A549 (cell line): Measurements from ENCODE around the gene NPPA. TPM values are rescaled to one million over a fixed set of nuclear protein-coding genes. Genes with fewer than 3 reads are reported as not detected.

Experiments
- ATAC-seq, 2 experiments: fragments of 200-7000 bp in 1 of 2; fragments of >200 bp in 1 of 2; cut with Nextera tagmentation in 1 of 2; cut with Tn5 transposase in 1 of 2; 3 replicates each; pipeline versions ENCODE4 v1.8.0 to v1.9.1; 2018 to 2020; ENCODE audit warnings: mild to moderate bottlenecking in 1 of 2, moderate library complexity in 1 of 2
- CTCF ChIA-PET: fragments of 300-600 bp; sonication (Branson Sonifier 250); formaldehyde crosslinking; extraction: SDS; loops from one replicate; lab custom pipeline; 2021; ENCODE audit warnings: antibody characterized with exemption, inconsistent platforms; lab: Yijun Ruan, JAX
- POLR2A ChIA-PET: fragments of 350-600 bp; formaldehyde crosslinking; extraction: SDS; loops from one replicate; lab custom pipeline; 2021; ENCODE audit warnings: antibody characterized with exemption, inconsistent platforms; lab: Yijun Ruan, JAX
- DNase-seq, 2 experiments: peaks; one replicate each; pipeline versions ENCODE4 v3.0.0 to v3.0.0-alpha.2; 2011 to 2016; ENCODE audit warnings: low read depth in 1 of 2, low spot score in 1 of 2
- FAIRE-seq: peaks from 2 replicates; lab custom pipeline; 2011; peaks lifted over from hg19 to GRCh38; lab: Jason Lieb, UNC
- H3K27ac ChIP-seq, 2 experiments: fragments of >200 bp; sonication (Bioruptor Twin); formaldehyde crosslinking; 3 replicates each; pipeline ENCODE4 v1.5.1; 2016 to 2017
- H3K4me1 ChIP-seq: fragments of >200 bp; sonication (Bioruptor Twin); formaldehyde crosslinking; 3 replicates; pipeline ENCODE4 v1.6.1; 2016
- H3K4me2 ChIP-seq: fragments of >200 bp; sonication (Bioruptor Twin); formaldehyde crosslinking; 3 replicates; pipeline ENCODE4 v1.6.1; 2016
- H3K4me3 ChIP-seq: fragments of >200 bp; sonication (Bioruptor Twin); formaldehyde crosslinking; 3 replicates; pipeline ENCODE4 v1.5.1; 2016
- H3K9me3 ChIP-seq: fragments of >200 bp; sonication (Bioruptor Twin); formaldehyde crosslinking; 3 replicates; pipeline ENCODE4 v1.6.1; 2016
- ATOH8 ChIP-seq: fragments of 250-450 bp; sonication (Bioruptor Pico); IDR thresholded peaks from 2 replicates; pipeline ENCODE4 v1.5.0; 2020; ENCODE audit warnings: low read depth, mild to moderate bottlenecking, moderate library complexity
- BCL3 ChIP-seq: fragments of >200 bp; sonication (Bioruptor Twin); formaldehyde crosslinking; IDR thresholded peaks from 3 replicates; pipeline ENCODE4 v1.6.1; 2016
- CBX2 ChIP-seq: fragments of 200-600 bp; sonication (generic); IDR thresholded peaks from 2 replicates; pipeline ENCODE4 v1.6.1; 2016; ENCODE audit warnings: low read depth, mild to moderate bottlenecking, borderline replicate concordance
- CHD2 ChIP-seq: fragments of 150-350 bp; IDR thresholded peaks from 2 replicates; pipeline ENCODE4 v1.6.1; 2014; ENCODE audit warnings: low read length; ENCODE audit not compliant: partially characterized antibody
- CHD4 ChIP-seq: fragments of 200-600 bp; sonication (generic); IDR thresholded peaks from 2 replicates; pipeline ENCODE4 v1.6.1; 2016; ENCODE audit warnings: antibody characterized with exemption, mild to moderate bottlenecking, borderline replicate concordance
- EHF ChIP-seq: fragments of 250-450 bp; sonication (Bioruptor Pico); IDR thresholded peaks from 2 replicates; pipeline ENCODE4 v1.5.0; 2020; ENCODE audit warnings: mild to moderate bottlenecking
- EHMT2 ChIP-seq: fragments of 200-600 bp; sonication (generic); IDR thresholded peaks from 2 replicates; pipeline ENCODE4 v1.6.1; 2016; ENCODE audit warnings: antibody characterized with exemption, low read depth, mild to moderate bottlenecking, moderate library complexity
- EP300 ChIP-seq, 2 experiments: fragments of >200 bp; sonication (Bioruptor Twin); formaldehyde crosslinking; IDR thresholded peaks; 2 replicates in 1 of 2; 3 replicates in 1 of 2; pipeline ENCODE4 v1.6.1; 2016 to 2017
- ESRRA ChIP-seq: fragments of 150-350 bp; IDR thresholded peaks from 2 replicates; pipeline ENCODE4 v1.6.1; 2014; ENCODE audit warnings: mild to moderate bottlenecking, low read length, borderline replicate concordance
- GATA3 ChIP-seq: IDR thresholded peaks from 2 replicates; pipeline ENCODE4 v1.6.1; 2012; ENCODE audit warnings: borderline replicate concordance
- HEYL ChIP-seq: fragments of 250-450 bp; sonication (Bioruptor Pico); IDR thresholded peaks from 2 replicates; pipeline ENCODE4 v1.8.0; 2021; ENCODE audit warnings: mild to moderate bottlenecking, moderate library complexity
- HOXB13 ChIP-seq: fragments of 250-450 bp; sonication (Bioruptor Pico); IDR thresholded peaks from 2 replicates; pipeline ENCODE4 v1.5.0; 2020; ENCODE audit warnings: low read depth, mild to moderate bottlenecking, moderate library complexity
- HOXB5 ChIP-seq: fragments of 250-450 bp; sonication (Bioruptor Pico); IDR thresholded peaks from 2 replicates; pipeline ENCODE4 v1.5.0; 2020; ENCODE audit warnings: mild to moderate bottlenecking, moderate library complexity
- JUN ChIP-seq, 2 experiments: fragments of >200 bp; sonication (Bioruptor Twin); formaldehyde crosslinking; IDR thresholded peaks; 2 replicates in 1 of 2; 3 replicates in 1 of 2; pipeline ENCODE4 v1.6.1; 2016 to 2017
- KDM1A ChIP-seq: fragments of 200-600 bp; sonication (generic); IDR thresholded peaks from 2 replicates; pipeline ENCODE4 v1.6.1; 2016; ENCODE audit warnings: low read depth, mild to moderate bottlenecking
- MAFK ChIP-seq: fragments of 450-650 bp; IDR thresholded peaks from 2 replicates; pipeline ENCODE4 v1.6.1; 2014; ENCODE audit not compliant: partially characterized antibody
- MAX ChIP-seq: IDR thresholded peaks from 2 replicates; pipeline ENCODE4 v1.6.1; 2012
- NPAS2 ChIP-seq: fragments of 250-450 bp; sonication (Bioruptor Pico); IDR thresholded peaks from 2 replicates; pipeline ENCODE4 v1.8.0; 2022; ENCODE audit warnings: mild to moderate bottlenecking, moderate library complexity, borderline replicate concordance
- PBX3 ChIP-seq: IDR thresholded peaks from 2 replicates; pipeline ENCODE4 v1.6.1; 2012
- POLR2A ChIP-seq: IDR thresholded peaks from 2 replicates; pipeline ENCODE4 v1.6.1; 2012; ENCODE audit warnings: mild to moderate bottlenecking, low read length
- RAD21 ChIP-seq, 2 experiments: fragments of >200 bp in 1 of 2; sonication (Bioruptor Twin) in 1 of 2; formaldehyde crosslinking in 1 of 2; IDR thresholded peaks in 1 of 2; conservative IDR thresholded peaks in 1 of 2; 2 replicates in 1 of 2; 3 replicates in 1 of 2; pipeline ENCODE4 v1.6.1; 2012 to 2018; ENCODE audit warnings: inconsistent platforms in 1 of 2
- RCOR1 ChIP-seq: fragments of 150-350 bp; IDR thresholded peaks from 2 replicates; pipeline ENCODE4 v1.6.1; 2014; ENCODE audit warnings: antibody characterized with exemption, low read length, low read depth
- RNF2 ChIP-seq: fragments of 200-600 bp; sonication (generic); IDR thresholded peaks from 2 replicates; pipeline ENCODE4 v1.6.1; 2016; ENCODE audit warnings: low read depth, mild to moderate bottlenecking, antibody characterized with exemption, moderate library complexity, borderline replicate concordance
- SREBF2 ChIP-seq: fragments of 450-650 bp; IDR thresholded peaks from 2 replicates; pipeline ENCODE4 v1.6.1; 2014; ENCODE audit warnings: mild to moderate bottlenecking, moderate library complexity
- TFCP2L1 ChIP-seq: fragments of 250-450 bp; sonication (Bioruptor Pico); IDR thresholded peaks from 2 replicates; pipeline ENCODE4 v1.5.0; 2021; ENCODE audit warnings: mild to moderate bottlenecking
- USF2 ChIP-seq: fragments of 450-650 bp; IDR thresholded peaks from 2 replicates; pipeline ENCODE4 v1.6.1; 2014; ENCODE audit warnings: antibody characterized with exemption
- ZFP36 ChIP-seq: fragments of 450-650 bp; IDR thresholded peaks from 2 replicates; pipeline ENCODE4 v1.6.1; 2014; ENCODE audit warnings: borderline replicate concordance; ENCODE audit not compliant: partially characterized antibody
- WGBS: methylation state at CpG from one replicate; pipeline ENCODE4 v1.1.6; 2017; ENCODE audit errors: missing lambda C conversion rate; 5-methylcytosine and 5-hydroxymethylcytosine counted together
- polyA plus RNA-seq, 4 experiments: library from polyadenylated mRNA; depleted of rRNA in 3 of 4; stranded (reverse); fragments of >200 nt; fragmentation: RNase III in 1 of 4; extraction: RNeasy Plus Mini Kit Qiagen cat#74134 plus additional on column Dnase treatment in 1 of 4; gene quantifications; 2 replicates in 3 of 4; 3 replicates in 1 of 4; pipeline ENCODE4 v1.2.3, GENCODE V29; 2011 to 2017

The NPPA gene
- polyA plus RNA-seq, 2 of the 4 experiments (the other 2 are of a cell fraction) = not detected

GRCh38 chr1:11891433-11892186 lies 44.0 kb upstream of the NPPA start:
- Histone ChIP-seq H3K4me3 (no peak overlapping the region), H3K9me3 (no peaks in the 10 kb centered on the region), H3K4me2 (no peak overlapping the region), H3K27ac (no peak overlapping the region), H3K4me1 (no peaks in the 10 kb centered on the region)
- 26% methylated on average over 6 of the region's 6 CpGs for WGBS
- no peak for DNase-seq
- ATAC-seq = no peak
- TF ChIP-seq ESRRA (no peak), ATOH8 (no peak), CHD2 (no peak), EHMT2 (no peak), HEYL (CRISPR knock-in tag) (no peak), RAD21 (conservative IDR thresholded peaks at IDR 0.05 in 1 of 2, IDR thresholded peaks at IDR 0.05 in 1 of 2) (no peak)
- no peak for FAIRE-seq
- CTCF ChIA-PET = interaction anchor here (1.0 to 4.9 kb wide), 9 partner anchors 12 to 75 kb away, joined by 3 to 48 read pairs (median 4); no protein-coding TSS in a partner anchor
- POLR2A ChIA-PET = interaction anchor here (0.7 to 1.8 kb wide), 2 partner anchors 16 to 18 kb away, joined by 3 to 8 read pairs; no protein-coding TSS in a partner anchor

- no peaks in the 10 kb centered on the region for H3K4me1 ChIP-seq
- H3K4me3 ChIP-seq = no peak overlapping the region
- H3K27ac ChIP-seq = no peak overlapping the region
- no peak overlapping the region for H3K4me2 ChIP-seq
- FAIRE-seq (no peak), ATAC-seq (no peak), DNase-seq (no peak)
- POLR2A ChIA-PET = no interaction called here
- WGBS = 69% methylated on average over 2 of the region's 3 CpGs
- CTCF ChIA-PET = interaction anchor here (1.2 to 1.7 kb wide), 2 partner anchors 50 to 52 kb away, joined by 3 to 4 read pairs; no protein-coding TSS in a partner anchor
- no peaks in the 10 kb centered on the region for H3K9me3 ChIP-seq
- TF ChIP-seq HOXB13 (CRISPR knock-in tag) (no peak), BCL3 (no peak), KDM1A (no peak), TFCP2L1 (CRISPR knock-in tag) (no peak), RCOR1 (no peak), EP300 (IDR thresholded peaks at IDR 0.05) (no peak), ESRRA (no peak), EHMT2 (no peak), HOXB5 (no peak), GATA3 (no peak), EHF (CRISPR knock-in tag) (no peak), NPAS2 (no peak), MAX (no peak), PBX3 (no peak)
Measured at GRCh38 chr1:11888877-11889208, 41.3 kb upstream of the NPPA start.

GRCh38 chr1:11888206-11888876 lies 40.8 kb upstream of the NPPA start:
- no peaks in the 10 kb centered on the region for H3K9me3 ChIP-seq
- POLR2A ChIA-PET = no interaction called here
- CTCF ChIA-PET = interaction anchor here (1.2 to 1.7 kb wide), 2 partner anchors 50 to 52 kb away, joined by 3 to 4 read pairs; no protein-coding TSS in a partner anchor
- no peaks in the 10 kb centered on the region for H3K4me1 ChIP-seq
- no peak overlapping the region for H3K4me2 ChIP-seq
- FAIRE-seq (no peak), DNase-seq (no peak), ATAC-seq (no peak)
- no peak overlapping the region for H3K27ac ChIP-seq
- WGBS = 39% methylated on average over 9 of the region's 15 CpGs
- H3K4me3 ChIP-seq = no peak overlapping the region
- TF ChIP-seq POLR2A (no peak), BCL3 (no peak), CBX2 (no peak), JUN (IDR thresholded peaks at IDR 0.05) (no peak), CHD4 (no peak), MAFK (no peak), ZFP36 (no peak), USF2 (no peak), TFCP2L1 (CRISPR knock-in tag) (no peak), RNF2 (no peak), SREBF2 (no peak)
